Measurements from ENCODE around the gene REEP1. TPM values are rescaled to one million over a fixed set of nuclear protein-coding genes. Genes with fewer than 3 reads are reported as not detected.

The REEP1 gene
- total RNA-seq, 1 experiment from 2014 or later = 5.3 TPM

GRCh38 chr2:86332654-86333053 is 4.8 kb downstream of the REEP1 start:
- CTCF ChIA-PET = no interaction called here
- H3K27me3 Mint-ChIP-seq (ENCODE audit: unreplicated experiment) = peaks cover 8% of the 10 kb centered on the region
- TF ChIP-seq CTCF (IDR thresholded peaks at IDR 0.05; ENCODE audit: unreplicated experiment) = no peak
- no peaks in the 10 kb centered on the region for H3K9me3 Mint-ChIP-seq (ENCODE audit: low read depth, unreplicated experiment)
- intact Hi-C loops (cut with micrococcal nuclease; ENCODE audit: unreplicated experiment) = no loop called here
- no peak overlapping the region for H3K4me3 Mint-ChIP-seq (ENCODE audit: low read depth, unreplicated experiment)
- no TSS peak for BruUV-seq (replicated peaks)
- H3K27ac Mint-ChIP-seq (ENCODE audit: unreplicated experiment) = no peak overlapping the region
- H3K36me3 Mint-ChIP-seq (ENCODE audit: insufficient read depth, unreplicated experiment) = peaks cover 18% of the 10 kb centered on the region
- DNase-seq = no peak
- peaks cover 12% of the 10 kb centered on the region for H3K4me1 Mint-ChIP-seq (ENCODE audit: low read depth, unreplicated experiment)

DNA sequence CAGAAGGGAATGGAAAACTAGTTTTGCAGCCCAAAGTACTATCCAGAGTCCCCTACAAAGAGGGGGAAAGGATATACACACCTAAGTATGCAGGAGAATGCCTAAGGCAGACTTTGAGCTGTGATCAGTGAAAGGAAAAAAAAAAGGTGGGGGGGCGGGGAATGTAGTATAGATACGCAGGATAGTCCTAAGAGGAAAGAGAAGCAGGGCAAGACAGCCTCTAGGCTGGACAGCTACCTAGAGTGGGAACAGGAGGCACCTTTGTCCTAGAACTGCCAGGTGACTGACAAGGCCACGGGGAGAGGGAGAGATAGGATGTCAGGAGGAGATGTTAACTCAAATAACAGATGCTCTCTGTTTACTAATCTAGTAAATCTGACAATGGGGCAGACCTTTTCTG is 6.0 kb downstream of the REEP1 start:
- H3K27me3 Mint-ChIP-seq (ENCODE audit: unreplicated experiment) = peaks cover 8% of the 10 kb centered on the region
- DNase-seq = no peak
- no peak overlapping the region for H3K4me3 Mint-ChIP-seq (ENCODE audit: low read depth, unreplicated experiment)
- H3K9me3 Mint-ChIP-seq (ENCODE audit: low read depth, unreplicated experiment) = no peaks in the 10 kb centered on the region
- CTCF ChIA-PET = no interaction called here
- intact Hi-C loops (cut with micrococcal nuclease; ENCODE audit: unreplicated experiment) = no loop called here
- no peak overlapping the region for H3K27ac Mint-ChIP-seq (ENCODE audit: unreplicated experiment)
- H3K36me3 Mint-ChIP-seq (ENCODE audit: insufficient read depth, unreplicated experiment) = peaks cover 11% of the 10 kb centered on the region
- BruUV-seq (replicated peaks) = no TSS peak
- no peak for TF ChIP-seq CTCF (IDR thresholded peaks at IDR 0.05; ENCODE audit: unreplicated experiment)
- H3K4me1 Mint-ChIP-seq (ENCODE audit: low read depth, unreplicated experiment) = peaks cover 7% of the 10 kb centered on the region

GRCh38 chr2:86330001-86330400 is 7.4 kb downstream of the REEP1 start:
- DNase-seq = no peak
- H3K4me3 Mint-ChIP-seq (ENCODE audit: low read depth, unreplicated experiment) = no peak overlapping the region
- peaks cover 8% of the 10 kb centered on the region for H3K27me3 Mint-ChIP-seq (ENCODE audit: unreplicated experiment)
- intact Hi-C loops (cut with micrococcal nuclease; ENCODE audit: unreplicated experiment) = no loop called here
- no peak overlapping the region for H3K27ac Mint-ChIP-seq (ENCODE audit: unreplicated experiment)
- H3K4me1 Mint-ChIP-seq (ENCODE audit: low read depth, unreplicated experiment) = no peaks in the 10 kb centered on the region
- CTCF ChIA-PET = interaction anchor here (0.6 kb wide), 1 partner anchor 1089 kb away, joined by 4 read pairs; no protein-coding TSS in a partner anchor
- no peaks in the 10 kb centered on the region for H3K36me3 Mint-ChIP-seq (ENCODE audit: insufficient read depth, unreplicated experiment)
- TF ChIP-seq CTCF (IDR thresholded peaks at IDR 0.05; ENCODE audit: unreplicated experiment) = no peak
- BruUV-seq (replicated peaks) = no TSS peak
- H3K9me3 Mint-ChIP-seq (ENCODE audit: low read depth, unreplicated experiment) = no peaks in the 10 kb centered on the region

- TF ChIP-seq CTCF (IDR thresholded peaks at IDR 0.05; ENCODE audit: unreplicated experiment) = no peak
- no peaks in the 10 kb centered on the region for H3K36me3 Mint-ChIP-seq (ENCODE audit: insufficient read depth, unreplicated experiment)
- intact Hi-C loops (cut with micrococcal nuclease; ENCODE audit: unreplicated experiment) = no loop called here
- H3K27ac Mint-ChIP-seq (ENCODE audit: unreplicated experiment) = no peak overlapping the region
- BruUV-seq (replicated peaks) = no TSS peak
- no peaks in the 10 kb centered on the region for H3K4me1 Mint-ChIP-seq (ENCODE audit: low read depth, unreplicated experiment)
- no peaks in the 10 kb centered on the region for H3K27me3 Mint-ChIP-seq (ENCODE audit: unreplicated experiment)
- CTCF ChIA-PET = no interaction called here
- DNase-seq = no peak
- no peak overlapping the region for H3K4me3 Mint-ChIP-seq (ENCODE audit: low read depth, unreplicated experiment)
- no peaks in the 10 kb centered on the region for H3K9me3 Mint-ChIP-seq (ENCODE audit: low read depth, unreplicated experiment)
These were observed 14.0 kb downstream of the REEP1 start for GRCh38 chr2:86323273-86324021.
